Measurements from ENCODE around the gene CD180.

CD180 gene

GRCh38 chr5:67240846-67241245 lies 44.2 kb upstream of the CD180 start:
- DNase-seq (ENCODE audit: extremely low read depth, low read depth): no peak

GRCh38 chr5:67240065-67240464 lies 43.5 kb upstream of the CD180 start:
- H3K4me3 ChIP-seq (replicated peaks; ENCODE audit: low read depth, low read length): no peak overlapping the region
- TF ChIP-seq CTCF (IDR thresholded peaks at IDR 0.05; ENCODE audit: low read depth, low read length, missing control alignments): no peak

More at GRCh38 chr5:67240846-67241245, 44.2 kb upstream of the CD180 start:
- no peak for TF ChIP-seq CTCF (IDR thresholded peaks at IDR 0.05; ENCODE audit: low read depth, low read length, missing control alignments)
- no peak overlapping the region for H3K4me3 ChIP-seq (replicated peaks; ENCODE audit: low read depth, low read length)

GRCh38 chr5:67238191-67238590 lies 41.6 kb upstream of the CD180 start:
- TF ChIP-seq CTCF (IDR thresholded peaks at IDR 0.05; ENCODE audit: low read depth, low read length, missing control alignments): no peak
- peak; percentile 82 for DNase-seq (ENCODE audit: extremely low read depth, low read depth)
- H3K4me3 ChIP-seq (replicated peaks; ENCODE audit: low read depth, low read length): no peak overlapping the region

More at GRCh38 chr5:67240065-67240464, 43.5 kb upstream of the CD180 start:
- no peak for DNase-seq (ENCODE audit: extremely low read depth, low read depth)

GRCh38 chr5:67235399-67236110 lies 39.0 kb upstream of the CD180 start:
- H3K4me3 ChIP-seq (replicated peaks; ENCODE audit: low read depth, low read length): no peak overlapping the region
- DNase-seq (ENCODE audit: extremely low read depth, low read depth): no peak
- TF ChIP-seq CTCF (IDR thresholded peaks at IDR 0.05; ENCODE audit: low read depth, low read length, missing control alignments): no peak

- DNase-seq (ENCODE audit: extremely low read depth, low read depth): peak; percentile 69
- H3K4me3 ChIP-seq (replicated peaks; ENCODE audit: low read depth, low read length): no peak overlapping the region
- TF ChIP-seq CTCF (IDR thresholded peaks at IDR 0.05; ENCODE audit: low read depth, low read length, missing control alignments): no peak
Observed at GRCh38 chr5:67234671-67235176, 38.1 kb upstream of the CD180 start.

GRCh38 chr5:67233075-67233474 lies 36.5 kb upstream of the CD180 start:
- DNase-seq (ENCODE audit: extremely low read depth, low read depth): no peak
- no peak overlapping the region for H3K4me3 ChIP-seq (replicated peaks; ENCODE audit: low read depth, low read length)
- TF ChIP-seq CTCF (IDR thresholded peaks at IDR 0.05; ENCODE audit: low read depth, low read length, missing control alignments): no peak
